Left hindlimb (tissue), 1 donor: ENCODE data around the gene KRT5.
"Not testable (repeated sequence)": the region's sequence is repeated elsewhere in the genome, so short reads cannot be mapped to it uniquely, and the experiment has no call there.

Experiments
- DNase-seq: peaks from one replicate; pipeline ENCODE4 v3.0.0-alpha.2; 2018

The KRT5 gene

DNA sequence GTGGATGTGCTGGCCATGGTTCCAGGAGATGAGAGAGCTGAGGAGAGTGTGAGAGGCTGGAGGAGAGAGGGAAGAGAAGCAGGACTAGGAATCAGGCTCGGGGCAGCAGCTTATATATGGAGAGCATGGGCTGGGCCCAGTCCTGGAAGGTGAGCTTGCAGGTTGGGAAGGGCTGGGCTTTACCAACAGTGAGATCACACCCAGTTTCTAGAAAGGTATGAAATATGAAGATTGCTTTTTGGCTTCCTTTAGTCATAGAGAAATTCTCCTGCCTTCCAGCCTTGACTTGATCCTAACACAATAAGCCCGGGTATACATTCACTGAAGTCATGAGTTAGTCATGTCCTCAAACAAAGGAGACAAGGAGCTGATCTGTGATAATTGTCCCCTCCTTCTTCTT lies 27.0 kb downstream of the KRT5 start, which contains the start of gene KRT6A:
KRT6A (minus strand) TSS at position 86 of the 400 bp plus-strand sequence; CDS start at position 17, 69 bp downstream.
- DNase-seq = no peak

DNA sequence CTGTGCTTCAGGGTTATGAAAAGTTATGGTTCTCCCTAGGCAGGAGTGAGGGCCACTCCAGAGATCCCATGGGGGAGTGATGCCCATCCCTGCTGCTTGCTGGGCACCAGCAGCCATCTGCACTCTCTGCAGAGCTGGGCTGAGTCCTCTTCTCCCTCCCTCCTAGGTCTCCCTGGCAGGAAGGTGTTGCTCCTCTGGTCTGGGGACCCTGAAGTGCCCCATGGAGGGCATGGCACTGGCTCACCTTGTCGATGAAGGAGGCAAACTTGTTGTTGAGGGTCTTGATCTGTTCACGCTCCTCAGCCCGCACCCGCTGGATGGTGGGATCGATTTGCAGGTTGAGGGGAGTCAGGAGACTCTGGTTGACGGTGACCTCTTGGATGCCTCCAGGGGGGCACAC lies 27.8 kb downstream of the KRT5 start:
- not testable (repeated sequence) for DNase-seq

- not testable (repeated sequence) for DNase-seq
Observed at GRCh38 chr12:52491495-52491894, 28.7 kb downstream of the KRT5 start.

DNA sequence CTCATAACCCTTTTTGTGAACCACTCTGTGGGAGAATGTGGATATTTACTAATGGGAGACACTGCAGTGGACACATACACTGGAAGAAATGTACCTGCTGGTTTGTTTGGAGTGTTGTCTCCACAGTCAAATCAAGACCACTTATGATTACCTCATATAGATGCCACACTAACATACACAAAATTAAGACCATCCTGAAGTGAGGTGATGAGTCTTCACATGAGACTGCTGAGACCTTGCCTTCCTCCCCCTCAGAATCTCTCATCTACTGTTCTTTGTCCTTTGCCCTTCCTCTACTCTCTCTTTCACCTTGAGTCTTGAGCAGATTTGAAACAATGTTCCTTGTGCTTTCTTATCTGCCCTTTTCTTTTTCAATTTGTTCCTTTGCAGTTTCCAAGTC lies 31.5 kb downstream of the KRT5 start:
- DNase-seq = no peak

GRCh38 chr12:52487744-52488443 lies 32.3 kb downstream of the KRT5 start:
- not testable (repeated sequence) for DNase-seq

- DNase-seq = no peak
Observed at GRCh38 chr12:52487211-52487610, 33.0 kb downstream of the KRT5 start.

DNA sequence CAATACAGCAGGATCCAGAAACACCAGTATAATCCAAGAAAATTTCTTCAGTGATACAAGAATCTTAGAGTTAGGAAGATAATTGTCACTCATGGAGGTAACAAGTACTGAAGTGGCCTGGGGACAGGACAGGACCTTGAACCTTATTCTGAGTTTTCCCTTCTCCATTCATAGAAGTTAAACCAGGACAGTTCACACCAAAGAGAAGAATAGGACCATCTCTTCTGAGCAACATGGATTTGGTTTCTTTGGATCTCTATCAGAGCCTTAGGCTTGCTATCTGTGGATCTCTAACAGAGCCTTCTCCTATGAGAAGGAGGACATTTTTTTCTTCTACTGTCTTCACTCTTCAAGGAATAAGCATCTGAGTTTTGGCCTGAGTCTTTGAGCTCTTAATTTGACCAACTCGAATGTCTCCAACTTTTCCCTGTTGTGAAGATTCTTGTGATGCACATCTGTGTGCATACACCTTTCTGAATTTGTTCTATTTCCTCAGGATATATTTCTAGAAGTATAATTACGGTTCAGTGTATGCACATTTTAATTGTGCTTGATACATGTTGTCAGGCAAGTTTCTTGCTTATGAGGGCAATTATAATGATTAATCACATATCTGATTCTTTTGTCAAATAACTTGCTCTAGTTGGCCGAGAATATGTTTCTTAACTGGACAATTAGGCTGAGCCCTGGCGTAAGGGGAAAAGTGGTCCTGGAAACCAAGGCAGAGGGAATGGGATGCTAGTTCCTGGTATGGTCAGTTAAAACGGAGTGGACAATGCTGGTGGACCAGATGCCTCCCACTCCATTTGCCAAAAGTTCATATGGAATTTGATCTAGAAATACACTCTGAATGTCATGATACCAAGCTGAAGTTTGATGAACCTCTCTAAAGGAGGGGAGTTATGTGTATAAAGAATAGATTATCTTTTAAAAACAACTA lies 33.8 kb downstream of the KRT5 start:
- DNase-seq = no peak

GRCh38 chr12:52480073-52480472 lies 40.1 kb downstream of the KRT5 start:
- no peak for DNase-seq

GRCh38 chr12:52477651-52478050 lies 42.5 kb downstream of the KRT5 start:
- DNase-seq = no peak

DNA sequence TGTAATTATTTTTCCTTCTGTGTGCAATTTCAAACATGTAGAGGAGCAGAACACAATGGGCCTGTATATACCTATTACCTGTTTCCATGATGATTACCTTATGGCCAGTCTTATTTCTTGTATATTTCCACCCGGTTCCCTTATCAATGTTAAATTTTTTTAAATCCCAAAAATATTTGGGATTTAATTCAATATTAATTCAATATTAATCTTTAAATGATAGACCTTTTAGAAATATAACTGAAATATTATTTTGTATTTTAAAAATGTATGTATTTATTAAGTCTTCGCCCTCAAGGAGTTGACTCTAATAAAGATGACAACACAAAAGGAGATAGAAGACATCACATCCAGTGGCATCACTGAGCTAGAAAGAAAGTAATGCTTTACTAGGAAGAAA lies 46.0 kb downstream of the KRT5 start:
- no peak for DNase-seq

- no peak for DNase-seq
Observed at GRCh38 chr12:52473768-52474167, 46.4 kb downstream of the KRT5 start, which contains the start of gene KRT6C. Gene KRT6C (minus strand): TSS chr12:52473805. CDS start chr12:52473737, 68 bp downstream.

- no peak for DNase-seq
Observed at GRCh38 chr12:52469853-52470252, 50.3 kb downstream of the KRT5 start.

DNA sequence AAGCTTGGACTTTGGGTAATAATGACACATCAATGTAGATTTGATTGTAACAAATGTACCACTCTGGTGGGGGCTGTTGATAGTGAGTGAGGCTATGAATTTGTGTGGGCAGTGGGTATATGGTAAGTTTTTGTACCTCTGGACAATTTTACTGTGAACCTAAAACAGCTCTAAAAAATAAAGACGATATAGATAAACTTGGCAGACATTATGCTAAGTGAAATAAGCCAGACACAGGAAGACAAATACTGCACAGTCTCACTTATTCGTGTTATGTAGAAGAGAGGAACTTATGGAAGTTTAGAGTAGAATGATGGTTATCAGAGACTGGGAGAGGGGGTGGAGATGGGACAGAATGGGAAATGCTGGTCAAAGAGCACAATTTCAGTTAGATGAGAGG lies 55.3 kb downstream of the KRT5 start:
- DNase-seq = no peak
